Stimulated activated CD4-positive, alpha-beta T cell treated with anti-CD3 and anti-CD28 coated beads, Interleukin-12 subunit alpha, Interleukin-12 subunit beta, amount 100 ng/mL, for 48 hours (primary cell): ENCODE measurements around the gene HMGN1.

ENCODE experiments used
- DNase-seq, 3 donors: peaks; one replicate each; pipeline ENCODE4 v3.0.0-alpha.2; 2020; ENCODE audit warnings: low read depth in 2 of 3, low spot score in 1 of 3

Gene HMGN1

DNA sequence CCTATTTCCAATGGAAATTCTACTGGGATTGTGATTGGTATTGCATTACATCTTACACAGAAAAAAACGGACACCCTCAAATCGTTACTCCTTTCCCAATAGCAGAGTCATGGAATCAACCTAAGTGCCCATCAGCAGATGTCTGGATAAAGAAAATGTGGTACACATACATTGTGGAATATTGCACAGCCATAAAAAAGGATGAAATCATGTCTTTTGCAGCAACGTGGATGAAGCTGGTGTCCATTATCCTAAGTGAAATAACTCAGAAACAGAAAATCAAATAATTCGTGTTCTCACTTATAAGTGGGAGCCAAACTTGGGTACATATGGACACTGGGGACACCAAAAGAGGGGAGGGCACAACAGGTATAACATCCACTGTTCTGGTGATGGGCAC lies 14.3 kb downstream of the HMGN1 start:
- no peak for DNase-seq

GRCh38 chr21:39332175-39332574 lies 16.7 kb downstream of the HMGN1 start:
- no peak for DNase-seq

- no peak for DNase-seq
These were observed 18.9 kb downstream of the HMGN1 start for GRCh38 chr21:39330001-39330400.

DNA sequence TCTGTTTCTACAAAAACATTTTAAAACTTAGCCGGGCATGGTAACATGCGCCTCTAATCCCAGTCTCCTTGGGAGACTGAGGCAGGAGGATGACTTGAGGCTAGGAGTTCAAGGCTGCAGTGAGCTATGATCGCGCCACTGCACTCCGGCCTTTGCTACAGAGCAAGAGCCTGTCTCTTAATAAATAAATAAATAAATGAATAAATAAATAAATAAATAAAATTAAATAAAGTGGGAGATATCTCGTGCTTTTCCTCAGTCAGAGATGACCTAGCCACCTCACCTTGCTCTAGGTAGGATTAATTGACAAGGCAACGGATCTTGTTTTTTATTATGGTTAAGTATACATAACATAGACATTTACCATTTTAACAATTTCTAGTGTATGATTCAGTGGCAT lies 21.2 kb downstream of the HMGN1 start:
- no peak for DNase-seq

- no peak for DNase-seq
These were observed 22.1 kb downstream of the HMGN1 start for GRCh38 chr21:39326607-39327307.

DNA sequence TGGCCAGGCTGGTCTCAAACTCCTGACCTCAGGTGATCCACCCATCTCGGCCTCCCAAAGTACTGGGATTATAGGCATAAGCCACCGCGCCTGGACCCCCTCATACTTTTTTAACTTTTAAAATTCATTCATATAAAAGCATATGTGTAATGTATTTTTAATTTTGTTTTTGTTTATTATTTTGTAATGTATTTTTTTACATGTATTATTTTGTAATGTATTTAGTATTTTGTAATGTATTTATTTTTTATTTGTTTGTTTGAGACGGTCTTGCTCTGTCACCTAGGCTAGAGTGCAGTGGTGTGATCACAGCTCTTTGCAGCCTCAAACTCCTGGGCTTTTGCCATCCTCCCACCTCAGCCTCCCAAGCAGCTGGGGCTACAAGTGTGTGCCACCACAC lies 23.4 kb downstream of the HMGN1 start:
- DNase-seq, result no peak

DNA sequence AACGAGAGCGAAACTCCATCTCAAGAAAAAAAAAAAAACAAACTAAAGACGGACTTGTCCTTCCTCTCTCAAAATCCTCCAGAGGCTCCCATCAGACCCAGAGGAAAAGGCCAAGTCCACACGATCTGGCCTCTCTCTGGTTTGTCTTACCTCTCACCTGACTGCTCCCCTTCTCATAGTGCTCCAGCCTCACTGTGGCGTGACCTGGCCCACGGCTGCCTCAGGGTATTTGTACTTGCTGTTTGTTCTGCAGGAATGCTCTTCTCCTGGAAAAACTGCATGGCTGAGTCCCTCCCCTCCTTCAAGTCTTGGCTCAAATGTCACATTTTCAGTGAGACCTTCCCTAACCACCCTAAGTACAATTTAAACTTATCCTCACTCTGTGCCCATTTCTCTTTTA lies 27.5 kb downstream of the HMGN1 start:
- DNase-seq, result no peak

DNA sequence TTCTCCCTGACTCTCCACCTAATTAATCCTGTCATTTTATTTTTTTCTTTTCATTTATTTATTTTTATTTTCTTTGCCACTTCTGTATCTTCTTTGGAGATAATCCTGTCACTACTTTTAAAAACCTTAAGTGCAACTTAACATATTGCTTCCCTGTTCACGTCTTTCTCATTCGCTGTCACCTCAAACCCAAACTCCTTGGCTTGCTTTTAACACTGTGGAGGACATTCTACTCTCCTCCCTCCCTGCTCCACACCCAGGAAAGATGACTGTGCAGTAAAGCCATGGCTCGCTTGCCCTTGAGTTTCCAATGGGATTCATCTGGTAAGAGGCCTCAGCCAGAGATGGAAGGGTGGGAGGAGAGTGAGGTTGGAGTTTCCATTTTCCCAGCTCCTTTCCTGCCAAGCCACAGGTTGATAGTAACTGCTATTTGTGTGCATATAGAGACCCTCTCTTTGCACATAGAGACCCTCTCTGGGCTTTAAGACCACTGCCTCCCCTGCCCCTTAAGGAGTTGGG lies 29.0 kb downstream of the HMGN1 start:
- no peak for DNase-seq

DNA sequence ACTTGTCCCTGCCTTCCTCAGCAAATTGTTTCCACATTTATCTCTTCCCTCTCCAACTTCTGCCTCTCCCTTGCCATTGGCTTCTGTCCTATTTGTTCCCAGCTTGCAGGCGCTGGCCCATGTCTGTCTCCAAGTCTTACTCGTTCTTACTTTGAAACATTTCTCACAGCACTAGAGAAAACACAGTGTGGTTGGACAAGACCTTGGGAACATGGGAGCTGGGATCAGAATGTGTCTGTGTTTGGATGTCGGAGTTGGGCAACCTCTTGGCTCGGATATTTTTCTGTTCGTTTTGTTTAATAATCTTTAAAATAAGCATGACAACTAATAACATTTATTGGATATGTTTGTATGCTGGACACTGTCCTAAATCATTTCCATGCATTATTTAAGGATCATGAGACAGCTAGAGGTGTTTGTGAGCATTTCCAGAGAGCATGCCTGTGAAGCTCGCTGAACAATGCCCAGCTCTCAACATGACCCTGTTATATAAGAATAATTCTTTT lies 29.6 kb downstream of the HMGN1 start:
- no peak for DNase-seq

- DNase-seq, result no peak
These were observed 30.6 kb downstream of the HMGN1 start for GRCh38 chr21:39318091-39318959.

GRCh38 chr21:39317134-39318090 lies 31.5 kb downstream of the HMGN1 start:
- DNase-seq, result no peak

- no peak for DNase-seq
These were observed 32.2 kb downstream of the HMGN1 start for GRCh38 chr21:39316729-39317128.

- no peak for DNase-seq
These were observed 33.1 kb downstream of the HMGN1 start for GRCh38 chr21:39315603-39316445.

- peak; percentile 23 to 46 (median 34) for DNase-seq
These were observed 34.5 kb downstream of the HMGN1 start for GRCh38 chr21:39314143-39315027.

- peak; percentile 63 to 68 (median 63) for DNase-seq
These were observed 35.2 kb downstream of the HMGN1 start, which contains the start of gene BRWD1 for GRCh38 chr21:39313571-39314142. TSS of gene BRWD1 (minus strand) at chr21:39313632. CDS start at chr21:39313491, 141 bp downstream.

DNA sequence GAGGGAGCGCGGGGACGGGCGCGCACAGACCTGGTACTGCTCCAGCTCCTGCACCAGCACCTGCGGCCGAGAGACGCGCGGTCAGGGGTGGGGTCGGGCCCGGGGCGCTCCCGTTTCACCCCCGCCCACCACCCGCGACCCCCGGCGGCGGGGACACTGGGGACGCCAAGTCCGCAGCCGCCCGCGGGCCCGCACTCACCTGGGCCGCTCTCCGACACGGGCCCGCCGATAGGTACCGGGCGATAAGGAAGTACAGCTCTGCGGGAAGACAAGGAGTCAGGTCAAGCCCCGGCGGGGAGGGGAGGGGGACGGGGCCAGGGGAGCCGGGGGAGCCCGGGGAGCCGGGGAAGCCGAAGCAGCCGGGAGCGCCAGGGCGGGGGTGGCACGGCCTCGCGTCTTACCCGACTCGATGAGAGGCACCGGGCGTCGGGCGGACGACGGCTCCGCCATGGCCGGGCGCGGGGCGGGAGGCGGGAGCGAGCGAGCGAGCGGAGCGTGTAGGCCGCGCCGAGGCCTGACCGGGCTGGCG lies 35.8 kb downstream of the HMGN1 start:
- peak in 1 of 3 donors; percentile 3 for DNase-seq

DNA sequence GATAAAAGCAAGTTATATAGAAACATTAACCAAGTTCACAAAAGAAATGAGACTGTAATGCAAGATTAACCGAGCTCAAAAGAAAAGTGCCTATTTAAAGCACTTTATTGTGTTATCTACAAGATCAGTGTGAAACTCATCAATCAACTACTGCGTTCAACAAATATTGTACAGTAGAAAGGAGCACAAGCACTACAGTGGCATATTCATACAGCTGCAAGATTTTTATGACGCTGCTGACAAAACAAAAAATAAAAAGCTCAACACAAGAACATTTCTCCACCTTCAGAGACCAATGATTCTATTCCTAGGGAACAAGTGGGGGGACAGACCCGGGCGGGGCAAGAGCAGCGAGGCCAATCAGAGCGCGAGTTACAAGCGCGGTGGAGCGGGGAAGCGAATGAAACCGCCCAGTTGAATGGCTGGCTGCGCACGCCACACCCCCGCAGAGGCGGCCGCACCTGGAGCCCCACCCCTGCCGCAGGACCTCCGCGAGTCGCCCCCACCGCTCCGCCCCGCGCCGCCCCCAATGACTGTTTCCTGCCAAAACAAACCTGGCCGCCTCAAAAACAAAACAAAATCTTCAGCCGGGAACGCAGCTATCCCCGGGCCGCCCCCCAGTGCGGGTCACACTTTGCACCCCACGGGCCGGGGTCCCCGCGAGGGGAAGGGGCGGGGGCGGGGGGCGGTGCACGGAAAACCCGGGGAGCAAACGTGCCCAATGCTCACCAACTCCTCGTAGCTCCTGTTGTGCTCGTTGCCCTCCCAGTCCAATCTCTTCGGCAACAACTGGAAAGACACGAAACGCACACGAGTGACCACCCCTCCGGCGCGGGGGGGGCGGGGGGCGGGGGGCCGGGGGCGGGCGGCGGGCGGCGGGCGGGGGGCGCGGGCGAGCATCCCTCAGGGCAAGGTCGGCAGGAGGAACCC lies 36.5 kb downstream of the HMGN1 start:
- peak; percentile 88 to 96 (median 90) for DNase-seq
